CD8-positive, alpha-beta memory T cell (primary cell): ENCODE data around the gene PRRT4. TPM values are rescaled to one million over a fixed set of nuclear protein-coding genes. Genes with fewer than 3 reads are reported as not detected.

Experiments
- CTCF ChIA-PET: fragments of 350-600 bp; sonication (Branson Sonifier 250); formaldehyde crosslinking; loops from one replicate; lab custom pipeline; 2021; ENCODE audit warnings: antibody characterized with exemption; lab: Charles Lee
- POLR2A ChIA-PET: fragments of 350-600 bp; sonication (Branson Sonifier 250); formaldehyde crosslinking; loops from one replicate; lab custom pipeline; 2021; ENCODE audit warnings: antibody characterized with exemption; lab: Charles Lee
- DNase-seq, 5 donors: peaks; one replicate each; pipeline versions ENCODE4 v3.0.0 to v3.0.0-alpha.2; 2020 to 2022; ENCODE audit warnings: mixed read lengths in 1 of 5
- H3K27ac ChIP-seq: one replicate; pipeline ENCODE4 v1.7.0; 2013; ENCODE audit warnings: low read depth, mild to moderate bottlenecking, low read length, moderate library complexity
- H3K27me3 ChIP-seq: 2 replicates; pipeline ENCODE4 v1.7.0; 2013; ENCODE audit warnings: low read length, mild to moderate bottlenecking; ENCODE audit not compliant: insufficient read depth, poor library complexity, severe bottlenecking
- H3K36me3 ChIP-seq: 2 replicates; pipeline ENCODE4 v1.7.0; 2013; ENCODE audit warnings: mild to moderate bottlenecking, low read length, moderate library complexity; ENCODE audit not compliant: insufficient read depth
- H3K4me1 ChIP-seq: 2 replicates; pipeline ENCODE4 v1.7.0; 2013; ENCODE audit warnings: mild to moderate bottlenecking, low read length, moderate library complexity; ENCODE audit not compliant: insufficient read depth
- H3K4me3 ChIP-seq: 2 replicates; pipeline ENCODE4 v1.7.0; 2013; ENCODE audit warnings: mild to moderate bottlenecking, low read length
- H3K9me3 ChIP-seq: 2 replicates; pipeline ENCODE4 v1.7.0; 2013; ENCODE audit warnings: mild to moderate bottlenecking, low read length
- H3K27ac Mint-ChIP-seq, 8 donors: one replicate each; pipeline ENCODE4 v1.8.0; 2020 to 2021; ENCODE audit warnings: mixed read lengths in 8 of 8, mild to moderate bottlenecking in 6 of 8, inconsistent platforms in 3 of 8, moderate library complexity in 3 of 8
- H3K27me3 Mint-ChIP-seq, 2 donors: one replicate each; pipeline ENCODE4 v1.8.0; 2020 to 2021; ENCODE audit warnings: mixed read lengths in 2 of 2, mild to moderate bottlenecking in 1 of 2, moderate library complexity in 1 of 2
- H3K36me3 Mint-ChIP-seq, 3 donors: one replicate each; pipeline ENCODE4 v1.8.0; 2020 to 2021; ENCODE audit warnings: mixed read lengths in 3 of 3, inconsistent platforms in 1 of 3, mild to moderate bottlenecking in 1 of 3
- H3K4me1 Mint-ChIP-seq, 3 donors: one replicate each; pipeline ENCODE4 v1.8.0; 2020 to 2021; ENCODE audit warnings: mixed read lengths in 3 of 3, inconsistent platforms in 1 of 3, mild to moderate bottlenecking in 1 of 3
- H3K4me3 Mint-ChIP-seq, 7 donors: one replicate each; pipeline ENCODE4 v1.8.0; 2020 to 2021; ENCODE audit warnings: mixed read lengths in 7 of 7, mild to moderate bottlenecking in 6 of 7, moderate library complexity in 4 of 7, inconsistent platforms in 2 of 7
- H3K9me3 Mint-ChIP-seq, 5 donors: one replicate each; pipeline ENCODE4 v1.8.0; 2020 to 2022; ENCODE audit warnings: mixed read lengths in 5 of 5, mild to moderate bottlenecking in 3 of 5, moderate library complexity in 2 of 5, inconsistent platforms in 1 of 5
- polyA plus RNA-seq: library from polyadenylated mRNA; unstranded; fragments of 300-500 nt; fragmentation: Illumina TruSeq; gene quantifications from one replicate; pipeline ENCODE4 v1.2.3, GENCODE V29; 2021
- total RNA-seq, 2 experiments: library from RNA; stranded (reverse); gene quantifications; one replicate each; pipeline ENCODE4 v1.2.3, GENCODE V29; 2021

The PRRT4 gene
- total and polyA plus RNA-seq, 3 experiments from 2014 or later: 0.09 to 0.35 (median 0.22) TPM

DNA sequence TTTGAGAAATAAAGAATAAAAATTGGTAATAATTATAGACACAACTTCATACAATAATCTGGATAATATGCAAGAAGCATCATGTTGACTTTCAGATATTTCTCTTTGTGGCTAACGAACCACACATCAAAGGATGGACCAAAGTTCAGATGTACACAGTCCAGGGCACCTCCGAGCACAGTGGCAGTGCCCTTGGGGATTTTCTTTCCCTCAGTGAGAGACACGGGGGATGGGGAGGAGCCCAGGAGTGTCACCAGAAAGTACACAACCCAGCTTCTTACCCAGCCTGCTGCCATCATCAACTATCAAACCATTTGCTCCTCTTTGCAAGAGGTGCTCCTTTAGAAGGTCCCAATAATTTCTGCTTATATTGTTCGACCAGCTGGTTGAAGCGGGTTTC, 51.0 kb downstream of the PRRT4 start:
- no peak overlapping the region for H3K4me3 Mint-ChIP-seq
- no peaks in the 10 kb centered on the region for H3K27me3 ChIP-seq
- H3K36me3 ChIP-seq: peaks cover 68% of the 10 kb centered on the region
- ChIA-PET CTCF (interaction anchor here (1.8 kb wide), 1 partner anchor 11 kb away, joined by 10 read pairs; no protein-coding TSS in a partner anchor), POLR2A (no interaction called here)
- no peak overlapping the region for H3K27ac Mint-ChIP-seq
- no peaks in the 10 kb centered on the region for H3K4me1 ChIP-seq
- H3K27ac ChIP-seq: no peak overlapping the region
- H3K36me3 Mint-ChIP-seq: peaks cover 18 to 92% (median 50%) of the 10 kb centered on the region in 3 donors
- no peaks in the 10 kb centered on the region for H3K9me3 Mint-ChIP-seq
- no peak for DNase-seq
- H3K27me3 Mint-ChIP-seq: no peaks in the 10 kb centered on the region
- H3K4me1 Mint-ChIP-seq: peaks cover 11 to 13% (median 11%) of the 10 kb centered on the region in 3 donors
- no peaks in the 10 kb centered on the region for H3K9me3 ChIP-seq
- H3K4me3 ChIP-seq: no peak overlapping the region

DNA sequence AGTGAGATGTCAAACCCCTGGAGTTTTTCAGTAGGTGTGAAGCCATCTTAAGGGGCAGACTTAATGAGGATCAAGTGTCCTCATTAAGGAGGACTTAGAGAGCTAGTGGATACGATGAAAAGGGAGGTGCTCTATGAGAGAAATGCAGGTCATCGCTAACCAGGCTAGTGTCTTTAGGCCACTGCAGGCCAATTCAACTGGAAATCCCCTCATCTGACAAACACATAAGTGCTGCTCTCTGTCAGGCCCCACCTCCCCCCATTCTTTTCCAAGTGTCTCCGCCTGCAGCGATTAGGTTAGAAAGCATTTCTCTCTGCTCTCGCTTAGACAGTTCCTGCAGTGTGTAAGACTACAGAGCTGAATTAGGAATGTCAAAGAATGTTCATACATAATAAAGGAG, 51.5 kb downstream of the PRRT4 start:
- DNase-seq: no peak
- Mint-ChIP-seq H3K4me3 (no peak overlapping the region), H3K36me3 (peaks cover 14 to 93% (median 48%) of the 10 kb centered on the region in 3 donors), H3K27ac (peak overlapping the region in 2 of 8 donors; percentile 17 to 54), H3K4me1 (peaks cover 7 to 8% (median 7%) of the 10 kb centered on the region in 3 donors), H3K27me3 (no peaks in the 10 kb centered on the region), H3K9me3 (no peaks in the 10 kb centered on the region)
- Histone ChIP-seq H3K4me1 (no peaks in the 10 kb centered on the region), H3K4me3 (no peak overlapping the region), H3K9me3 (no peaks in the 10 kb centered on the region), H3K27ac (no peak overlapping the region), H3K36me3 (peaks cover 65% of the 10 kb centered on the region), H3K27me3 (no peaks in the 10 kb centered on the region)
- ChIA-PET CTCF (interaction anchor here (1.8 kb wide), 1 partner anchor 12 kb away, joined by 10 read pairs; no protein-coding TSS in a partner anchor), POLR2A (no interaction called here)

DNA sequence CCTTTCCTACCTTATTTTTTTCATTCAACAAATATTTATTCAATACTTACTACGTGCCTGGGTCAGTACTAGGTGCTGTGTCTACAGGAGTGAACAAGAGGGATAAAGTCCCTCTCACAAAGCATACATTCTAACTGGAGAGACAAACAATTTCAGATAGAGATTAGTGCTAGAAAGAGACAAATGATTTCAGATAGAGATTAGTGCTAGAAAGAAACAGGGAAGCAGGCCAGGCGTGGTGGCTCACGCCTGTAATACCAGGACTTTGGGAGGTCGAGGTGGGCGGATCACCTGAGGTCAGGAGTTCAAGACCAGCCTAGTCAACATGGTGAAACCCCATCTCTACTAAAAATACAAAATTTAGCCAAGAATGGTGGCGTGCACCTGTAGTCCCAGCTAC, 52.4 kb downstream of the PRRT4 start:
- Mint-ChIP-seq H3K27me3 (no peaks in the 10 kb centered on the region), H3K36me3 (peaks cover 14 to 87% (median 46%) of the 10 kb centered on the region in 3 donors), H3K4me3 (no peak overlapping the region), H3K9me3 (no peaks in the 10 kb centered on the region), H3K27ac (peak overlapping the region in 5 of 8 donors; percentile 7 to 48 (median 17)), H3K4me1 (no peaks in the 10 kb centered on the region)
- CTCF ChIA-PET: no interaction called here
- H3K4me1 ChIP-seq: no peaks in the 10 kb centered on the region
- no peak overlapping the region for H3K4me3 ChIP-seq
- no peak overlapping the region for H3K27ac ChIP-seq
- H3K36me3 ChIP-seq: peaks cover 59% of the 10 kb centered on the region
- no peaks in the 10 kb centered on the region for H3K9me3 ChIP-seq
- POLR2A ChIA-PET: no interaction called here
- H3K27me3 ChIP-seq: no peaks in the 10 kb centered on the region
- no peak for DNase-seq

DNA sequence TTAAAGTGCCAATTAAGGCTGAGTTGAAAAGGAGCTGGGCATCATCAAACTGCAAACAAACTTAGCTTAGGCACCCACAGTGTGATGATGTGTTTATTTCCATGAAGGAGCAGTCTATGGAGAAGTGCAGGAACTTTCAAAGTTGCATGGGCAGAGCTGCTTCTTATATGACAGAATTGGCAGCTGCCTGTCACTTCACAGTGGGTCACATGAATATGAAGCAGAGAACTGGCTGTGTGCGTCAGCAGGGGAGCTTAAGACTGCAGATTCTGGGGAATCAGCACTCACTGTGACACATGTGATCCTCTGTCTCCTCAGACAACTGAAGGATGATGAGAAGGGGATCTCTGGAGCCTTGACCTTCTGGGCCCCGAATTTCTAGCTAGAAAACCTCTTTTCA, 54.4 kb downstream of the PRRT4 start:
- ChIA-PET CTCF (interaction anchor here (1.2 kb wide), 1 partner anchor 15 kb away, joined by 5 read pairs; no protein-coding TSS in a partner anchor), POLR2A (no interaction called here)
- Mint-ChIP-seq H3K4me1 (no peaks in the 10 kb centered on the region), H3K27me3 (no peaks in the 10 kb centered on the region), H3K9me3 (no peaks in the 10 kb centered on the region), H3K4me3 (no peak overlapping the region), H3K36me3 (peaks cover 7 to 84% (median 39%) of the 10 kb centered on the region in 3 donors), H3K27ac (peak overlapping the region in 3 of 8 donors; percentile 11 to 37 (median 30))
- H3K27me3 ChIP-seq: no peaks in the 10 kb centered on the region
- H3K27ac ChIP-seq: no peak overlapping the region
- no peaks in the 10 kb centered on the region for H3K9me3 ChIP-seq
- peaks cover 45% of the 10 kb centered on the region for H3K36me3 ChIP-seq
- no peaks in the 10 kb centered on the region for H3K4me1 ChIP-seq
- DNase-seq: no peak
- no peak overlapping the region for H3K4me3 ChIP-seq

DNA sequence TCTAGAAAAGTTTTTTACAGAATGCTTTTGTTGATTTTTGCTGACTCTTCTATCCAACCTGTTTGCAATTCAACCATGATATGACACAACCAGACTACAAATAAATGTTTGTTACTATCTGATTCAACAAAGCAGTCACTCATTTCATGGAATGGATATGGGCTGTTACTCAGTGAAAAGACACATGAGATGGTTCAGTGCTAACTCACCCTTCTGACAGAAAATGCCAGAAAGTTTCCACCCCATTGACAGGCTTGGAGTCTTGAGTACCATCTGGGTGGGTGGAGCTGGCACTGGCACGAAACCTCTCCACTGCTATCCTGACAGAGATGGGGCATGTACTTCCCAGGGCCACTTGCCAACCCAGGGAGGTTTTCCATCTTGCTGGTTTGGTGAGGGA, 57.3 kb downstream of the PRRT4 start:
- Histone ChIP-seq H3K27me3 (no peaks in the 10 kb centered on the region), H3K27ac (no peak overlapping the region), H3K4me3 (no peak overlapping the region), H3K36me3 (peaks cover 24% of the 10 kb centered on the region), H3K4me1 (no peaks in the 10 kb centered on the region), H3K9me3 (no peaks in the 10 kb centered on the region)
- ChIA-PET CTCF (no interaction called here), POLR2A (no interaction called here)
- Mint-ChIP-seq H3K27me3 (peaks cover 0 to 1% of the 10 kb centered on the region in 2 donors), H3K4me3 (no peak overlapping the region), H3K4me1 (no peaks in the 10 kb centered on the region), H3K9me3 (no peaks in the 10 kb centered on the region), H3K36me3 (peaks cover 7 to 57% (median 28%) of the 10 kb centered on the region in 3 donors), H3K27ac (peak overlapping the region in 2 of 8 donors; percentile 3 to 20)
- no peak for DNase-seq

DNA sequence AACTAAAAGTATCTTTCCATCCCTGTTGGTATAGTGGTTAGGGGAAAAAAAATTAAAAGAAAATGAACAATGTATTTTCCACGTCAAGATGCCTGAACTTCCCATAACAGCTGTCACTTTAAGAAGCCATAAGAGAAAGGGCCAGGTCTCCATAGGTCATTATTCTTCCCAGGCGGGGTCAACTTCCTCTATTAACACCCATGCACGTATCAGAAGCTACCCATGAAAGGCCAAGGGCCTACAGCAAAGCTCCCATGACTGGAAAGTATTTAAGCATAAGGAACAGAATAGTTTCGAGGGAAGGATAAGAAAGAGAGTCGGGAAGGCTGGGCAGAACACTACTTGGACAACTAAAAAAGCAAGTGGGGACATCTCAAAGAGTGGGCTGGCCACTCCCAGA, 57.8 kb downstream of the PRRT4 start:
- peaks cover 4 to 53% (median 25%) of the 10 kb centered on the region in 3 donors for H3K36me3 Mint-ChIP-seq
- Histone ChIP-seq H3K4me1 (no peaks in the 10 kb centered on the region), H3K36me3 (peaks cover 24% of the 10 kb centered on the region), H3K27ac (no peak overlapping the region), H3K4me3 (no peak overlapping the region), H3K9me3 (no peaks in the 10 kb centered on the region), H3K27me3 (no peaks in the 10 kb centered on the region)
- peak overlapping the region in 1 of 8 donors; percentile 28 for H3K27ac Mint-ChIP-seq
- no peaks in the 10 kb centered on the region for H3K9me3 Mint-ChIP-seq
- peaks cover 0 to 1% of the 10 kb centered on the region in 2 donors for H3K27me3 Mint-ChIP-seq
- POLR2A ChIA-PET: no interaction called here
- H3K4me1 Mint-ChIP-seq: peaks cover 0 to 2% (median 0%) of the 10 kb centered on the region in 3 donors
- no peak for DNase-seq
- no peak overlapping the region for H3K4me3 Mint-ChIP-seq
- CTCF ChIA-PET: no interaction called here

DNA sequence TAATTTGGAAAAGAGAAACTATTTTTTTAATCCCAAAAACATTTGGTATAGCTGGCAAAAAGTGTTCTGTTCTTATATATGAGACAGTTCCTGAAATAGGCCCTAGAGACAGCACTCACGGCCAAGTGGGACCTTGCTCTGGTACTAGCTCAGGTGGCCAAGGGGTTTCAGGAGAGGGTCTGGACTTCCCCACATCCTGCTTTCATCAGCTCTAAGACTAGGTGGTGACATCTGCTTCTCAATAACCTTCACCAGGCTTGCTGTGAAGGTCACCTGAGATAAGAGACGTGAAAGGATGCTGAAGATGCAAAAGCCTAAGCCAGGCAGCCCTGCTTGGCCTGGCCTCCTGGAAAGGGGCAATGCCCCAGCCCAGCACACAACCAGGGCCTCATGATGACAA, 58.4 kb downstream of the PRRT4 start:
- Histone ChIP-seq H3K4me1 (no peaks in the 10 kb centered on the region), H3K9me3 (no peaks in the 10 kb centered on the region), H3K4me3 (no peak overlapping the region), H3K27me3 (no peaks in the 10 kb centered on the region), H3K36me3 (peaks cover 24% of the 10 kb centered on the region), H3K27ac (no peak overlapping the region)
- peaks cover 0 to 2% (median 0%) of the 10 kb centered on the region in 3 donors for H3K4me1 Mint-ChIP-seq
- DNase-seq: no peak
- peaks cover 0 to 1% of the 10 kb centered on the region in 2 donors for H3K27me3 Mint-ChIP-seq
- no peak overlapping the region for H3K4me3 Mint-ChIP-seq
- H3K9me3 Mint-ChIP-seq: no peaks in the 10 kb centered on the region
- peaks cover under 1 to 49% (median 21%) of the 10 kb centered on the region in 3 donors for H3K36me3 Mint-ChIP-seq
- ChIA-PET POLR2A (no interaction called here), CTCF (no interaction called here)
- peak overlapping the region in 2 of 8 donors; percentile 29 to 76 for H3K27ac Mint-ChIP-seq

DNA sequence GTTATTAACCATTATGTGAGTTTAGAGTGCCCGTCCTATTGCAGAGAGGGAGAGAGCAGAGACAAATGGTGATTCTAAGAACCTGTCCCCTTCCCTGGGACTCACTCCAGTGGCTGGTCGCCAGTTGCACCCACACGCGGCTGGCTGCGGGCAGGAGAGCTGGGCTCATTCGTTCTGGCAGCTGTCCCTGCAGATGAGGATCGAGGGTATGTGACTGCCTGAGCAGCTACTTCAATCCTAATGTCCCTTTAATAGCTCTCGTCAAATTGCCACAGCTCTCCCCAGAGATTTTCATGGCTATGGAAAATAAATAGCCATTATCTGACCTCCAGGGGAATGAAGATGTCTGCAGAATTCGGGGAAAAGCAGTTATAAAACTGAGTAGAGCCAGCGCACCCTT, 59.4 kb downstream of the PRRT4 start:
- ChIA-PET CTCF (no interaction called here), POLR2A (no interaction called here)
- Histone ChIP-seq H3K27ac (no peak overlapping the region), H3K4me1 (no peaks in the 10 kb centered on the region), H3K4me3 (no peak overlapping the region), H3K27me3 (no peaks in the 10 kb centered on the region), H3K9me3 (no peaks in the 10 kb centered on the region), H3K36me3 (peaks cover 15% of the 10 kb centered on the region)
- DNase-seq: no peak
- H3K27ac Mint-ChIP-seq: peak overlapping the region in 2 of 8 donors; percentile 9 to 51
- no peaks in the 10 kb centered on the region for H3K9me3 Mint-ChIP-seq
- H3K4me3 Mint-ChIP-seq: no peak overlapping the region
- peaks cover 0 to 2% (median 0%) of the 10 kb centered on the region in 3 donors for H3K4me1 Mint-ChIP-seq
- peaks cover 0 to 39% (median 15%) of the 10 kb centered on the region in 3 donors for H3K36me3 Mint-ChIP-seq
- H3K27me3 Mint-ChIP-seq: peaks cover 0 to 1% of the 10 kb centered on the region in 2 donors
